ENCODE measurements around the gene EGFR.

Gene EGFR

GRCh38 chr7:55065511-55066229, 46.9 kb downstream of the EGFR start:
- no peak for DNase-seq

GRCh38 chr7:55066524-55066923, 47.7 kb downstream of the EGFR start:
- DNase-seq: no peak

- DNase-seq: no peak
These were observed 48.1 kb downstream of the EGFR start for GRCh38 chr7:55066938-55067337.

- no peak for DNase-seq
These were observed 48.9 kb downstream of the EGFR start for GRCh38 chr7:55067748-55068147.

- DNase-seq: no peak
These were observed 50.5 kb downstream of the EGFR start for GRCh38 chr7:55069271-55069792.

GRCh38 chr7:55070271-55070743, 51.5 kb downstream of the EGFR start:
- no peak for DNase-seq

GRCh38 chr7:55070854-55071253, 52.0 kb downstream of the EGFR start:
- no peak for DNase-seq

DNA sequence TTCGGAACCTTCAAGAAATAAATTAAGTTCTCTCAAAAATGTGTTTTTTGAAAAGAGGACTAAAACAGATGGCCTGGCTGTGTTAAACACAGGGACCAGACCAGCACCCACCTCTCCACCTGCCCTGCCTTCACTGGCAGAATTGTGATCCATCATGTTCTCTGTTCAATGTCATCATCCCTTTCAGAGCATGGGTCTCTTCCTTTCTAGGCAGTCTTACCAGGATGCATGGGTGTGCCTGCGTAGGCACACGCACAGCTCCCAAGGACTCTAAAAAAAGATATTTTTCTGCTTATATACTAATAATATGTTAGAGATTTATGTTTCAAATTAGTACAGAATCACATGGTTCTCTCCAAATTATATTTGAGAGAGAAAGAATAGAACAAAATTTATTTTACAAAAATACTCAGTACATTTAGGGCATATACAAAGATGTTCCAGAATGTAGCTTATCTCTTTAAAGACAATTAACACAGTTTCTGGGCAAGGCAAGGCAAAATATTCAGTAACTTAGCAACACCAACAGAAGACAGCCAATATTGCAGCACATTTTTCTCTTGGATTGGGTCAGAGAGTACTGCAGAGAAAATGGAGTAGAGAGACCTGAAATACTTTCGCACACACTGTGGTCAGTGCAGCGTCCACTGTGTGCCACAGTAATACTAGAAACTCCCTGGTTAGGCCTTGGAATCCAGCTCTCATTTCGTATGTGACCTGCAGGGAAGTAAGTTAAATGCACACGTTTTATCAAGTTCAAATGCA, 52.8 kb downstream of the EGFR start:
- DNase-seq: no peak

DNA sequence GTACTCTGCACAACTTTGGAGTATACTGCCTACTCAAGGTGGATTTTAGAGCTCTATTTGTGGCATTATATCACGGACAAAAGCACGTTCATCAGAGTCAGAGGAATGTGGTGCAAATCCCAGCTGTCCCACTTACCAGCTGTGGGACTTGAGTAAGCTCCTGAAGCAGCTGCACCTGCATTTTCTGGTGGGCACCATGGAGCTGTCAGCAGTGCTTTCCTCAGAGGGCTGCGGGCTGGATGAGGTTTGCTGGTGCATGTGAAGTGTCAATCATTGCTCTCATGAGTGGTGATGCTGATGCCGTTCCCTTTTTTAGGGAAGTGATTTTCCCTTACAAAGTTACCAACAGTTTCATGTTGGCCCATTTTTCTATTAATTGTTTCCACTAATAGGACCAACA, 53.4 kb downstream of the EGFR start:
- DNase-seq: no peak

DNA sequence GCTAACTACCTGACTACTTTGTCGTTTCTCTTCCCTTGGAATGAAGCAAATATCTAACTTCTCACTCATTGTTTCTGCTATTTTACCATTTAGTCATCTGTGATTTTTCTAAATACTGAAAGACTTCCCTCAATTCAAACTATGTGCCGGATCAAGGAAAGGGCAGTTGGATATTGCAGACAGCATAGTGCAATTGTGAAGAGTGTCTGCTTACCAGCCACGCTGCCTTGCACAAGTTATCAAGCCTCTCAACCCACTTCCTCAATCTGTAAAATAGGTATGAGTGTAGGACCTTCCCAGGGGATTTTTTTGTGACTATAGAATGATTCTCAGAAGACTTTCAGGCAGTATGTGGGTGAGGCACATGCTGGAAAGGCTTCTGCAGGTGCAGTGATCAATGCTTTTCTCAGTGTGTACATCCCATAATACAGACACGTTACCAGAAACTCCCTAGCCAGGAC, 54.3 kb downstream of the EGFR start:
- no peak for DNase-seq

GRCh38 chr7:55073976-55074528, 55.2 kb downstream of the EGFR start:
- DNase-seq: peak; percentile 16

GRCh38 chr7:55075464-55076021, 56.7 kb downstream of the EGFR start:
- no peak for DNase-seq

GRCh38 chr7:55077561-55078410, 59.0 kb downstream of the EGFR start:
- DNase-seq: no peak

- DNase-seq: no peak
These were observed 59.9 kb downstream of the EGFR start for GRCh38 chr7:55078465-55079372.

DNA sequence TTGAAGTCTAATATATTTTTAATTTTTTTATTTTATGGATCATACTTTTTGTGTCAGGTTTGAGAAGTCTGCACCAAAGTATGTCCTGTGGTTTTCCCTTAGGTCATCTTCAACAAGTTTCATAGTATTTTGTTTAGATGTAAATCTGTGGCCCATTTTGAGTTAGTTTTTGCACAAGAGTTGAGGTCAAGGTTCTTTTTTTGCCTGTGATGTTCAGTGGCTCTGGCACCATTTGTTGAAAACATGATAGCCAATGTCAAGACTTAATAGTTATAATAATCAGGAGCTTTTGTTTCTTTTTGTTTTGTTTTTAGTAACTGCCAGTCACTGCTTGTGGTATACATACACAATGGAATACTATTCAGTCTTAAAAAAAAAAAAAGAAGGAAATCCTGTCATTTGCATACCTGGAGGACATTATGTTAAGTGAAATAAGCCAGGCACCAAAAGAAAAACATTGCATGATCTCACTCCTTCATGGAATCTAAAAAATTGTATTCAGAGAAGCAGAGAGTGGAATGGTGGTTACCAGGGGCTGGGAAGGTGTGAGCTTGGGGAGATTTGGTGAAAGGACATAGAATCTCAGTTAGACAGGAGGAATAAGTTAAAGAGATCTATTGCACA, 61.3 kb downstream of the EGFR start:
- no peak for DNase-seq

- DNase-seq: no peak
These were observed 62.3 kb downstream of the EGFR start for GRCh38 chr7:55081068-55081467.

- DNase-seq: no peak
These were observed 62.8 kb downstream of the EGFR start for GRCh38 chr7:55081472-55082227.

- no peak for DNase-seq
These were observed 63.4 kb downstream of the EGFR start for GRCh38 chr7:55082228-55082603.

- DNase-seq: no peak
These were observed 64.4 kb downstream of the EGFR start for GRCh38 chr7:55083206-55083605.

DNA sequence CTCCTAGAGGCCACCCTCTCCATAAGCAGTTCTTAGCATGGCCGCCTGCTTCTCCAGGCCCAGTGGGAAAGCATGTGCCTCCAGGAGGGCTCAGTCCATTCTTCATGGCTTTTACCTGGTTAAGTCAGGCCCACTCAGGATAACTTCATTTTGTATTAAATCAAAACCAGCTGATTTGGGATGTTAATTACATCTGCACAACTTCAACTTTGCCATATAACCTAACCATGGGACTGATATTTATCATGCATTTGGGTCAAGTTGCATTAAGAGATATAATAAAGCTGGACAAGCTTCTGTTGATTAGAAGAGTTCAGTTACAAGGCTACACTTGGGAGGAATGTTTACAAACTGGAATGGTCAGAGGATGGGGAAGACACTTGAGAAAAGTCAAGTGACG, 65.5 kb downstream of the EGFR start:
- DNase-seq: no peak
